H1 (cell line): ENCODE measurements around the gene ADGRG1. TPM values are rescaled to one million over a fixed set of nuclear protein-coding genes. Genes with fewer than 3 reads are reported as not detected.
"Not testable (repeated sequence)": the region's sequence is repeated elsewhere in the genome, so short reads cannot be mapped to it uniquely, and the experiment has no call there.

Source experiments
- CTCF ChIA-PET: fragments of 300-600 bp; sonication (Branson Sonifier 250); formaldehyde crosslinking; loops from one replicate; lab custom pipeline; 2021; ENCODE audit not compliant: partially characterized antibody; lab: Charles Lee
- POLR2A ChIA-PET: fragments of 300-600 bp; sonication (Branson Sonifier 250); formaldehyde crosslinking; loops from one replicate; lab custom pipeline; 2021; ENCODE audit warnings: inconsistent platforms; ENCODE audit not compliant: partially characterized antibody; lab: Charles Lee
- DNase-seq, 2 experiments: peaks; one replicate each; pipeline versions ENCODE4 v3.0.0 to v3.0.0-alpha.2; 2010 to 2022; ENCODE audit warnings: low spot score in 2 of 2, low read depth in 1 of 2, mixed read lengths in 1 of 2
- FAIRE-seq: peaks from 2 replicates; lab custom pipeline; 2011; peaks lifted over from hg19 to GRCh38; lab: Jason Lieb, UNC
- H2AFZ ChIP-seq: 2 replicates; pipeline ENCODE4 v1.8.1; 2012; ENCODE audit warnings: low read length, inconsistent platforms
- H2AK5ac ChIP-seq: 2 replicates; pipeline ENCODE4 v1.6.1; 2013; ENCODE audit warnings: low read depth, low read length
- H2BK120ac ChIP-seq: replicated peaks from 2 replicates; pipeline ENCODE3; 2013; ENCODE audit warnings: low read depth, low read length, inconsistent platforms
- H2BK12ac ChIP-seq: 2 replicates; pipeline ENCODE4 v1.6.1; 2013; ENCODE audit warnings: low read depth, low read length
- H2BK15ac ChIP-seq: 2 replicates; pipeline ENCODE4 v1.6.1; 2013; ENCODE audit warnings: low read length
- H2BK20ac ChIP-seq: 2 replicates; pipeline ENCODE4 v1.6.1; 2013; ENCODE audit warnings: low read length
- H2BK5ac ChIP-seq: 2 replicates; pipeline ENCODE4 v1.6.1; 2013; ENCODE audit warnings: low read depth, low read length
- H3K14ac ChIP-seq: 2 replicates; pipeline ENCODE4 v1.6.1; 2013; ENCODE audit warnings: inconsistent platforms; ENCODE audit not compliant: insufficient read length
- H3K18ac ChIP-seq: 2 replicates; pipeline ENCODE4 v1.6.1; 2013; ENCODE audit warnings: low read length; ENCODE audit errors: extremely low read depth
- H3K23ac ChIP-seq: 2 replicates; pipeline ENCODE4 v1.6.1; 2013; ENCODE audit warnings: inconsistent platforms; ENCODE audit not compliant: insufficient read length
- H3K23me2 ChIP-seq: 2 replicates; pipeline ENCODE4 v1.6.1; 2013; ENCODE audit warnings: low read depth, low read length
- H3K27ac ChIP-seq: 2 replicates; pipeline ENCODE4 v1.6.1; 2011; ENCODE audit warnings: low read depth, low read length, inconsistent platforms
- H3K27me3 ChIP-seq, 4 experiments: replicated peaks in 1 of 4; 1 replicate in 1 of 4; 2 replicates in 3 of 4; pipeline versions ENCODE4 v1.6.1 to v1.8.1; 2011 to 2013; ENCODE audit warnings: low read length in 3 of 4, mild to moderate bottlenecking in 3 of 4, inconsistent platforms in 2 of 4, mixed read lengths in 2 of 4, moderate library complexity in 1 of 4; ENCODE audit not compliant: control insufficient read depth in 3 of 4, insufficient read depth in 3 of 4; ENCODE audit errors: extremely low read depth in 1 of 4
- H3K36me3 ChIP-seq, 4 experiments: 2 replicates each; pipeline versions ENCODE4 v1.6.1 to v1.8.1; 2011 to 2013; ENCODE audit warnings: mild to moderate bottlenecking in 4 of 4, low read length in 3 of 4, moderate library complexity in 2 of 4, control low read depth in 1 of 4, inconsistent platforms in 1 of 4; ENCODE audit not compliant: insufficient read depth in 4 of 4, control insufficient read depth in 2 of 4
- H3K4ac ChIP-seq: replicated peaks from 2 replicates; pipeline ENCODE3; 2013; ENCODE audit warnings: low read length, low read depth, mixed read lengths, inconsistent platforms; ENCODE audit not compliant: insufficient read length
- H3K4me1 ChIP-seq, 4 experiments: replicated peaks in 1 of 4; 1 replicate in 1 of 4; 2 replicates in 3 of 4; pipeline versions ENCODE4 v1.6.1 to v1.8.1; 2011 to 2013; ENCODE audit warnings: low read length in 3 of 4, inconsistent platforms in 2 of 4, mixed read lengths in 1 of 4; ENCODE audit not compliant: insufficient read depth in 4 of 4, control insufficient read depth in 3 of 4
- H3K4me2 ChIP-seq, 2 experiments: 2 replicates each; pipeline versions ENCODE4 v1.6.1 to v1.8.1; 2011 to 2013; ENCODE audit warnings: low read depth in 2 of 2, low read length in 2 of 2, control low read depth in 1 of 2, inconsistent platforms in 1 of 2, mild to moderate bottlenecking in 1 of 2; ENCODE audit not compliant: insufficient read depth in 1 of 2
- H3K4me3 ChIP-seq, 4 experiments: fragments of 200-600, 300-600 bp in 1 of 4; sonication (generic), shearing (Covaris generic), sonication (Bioruptor Twin) in 1 of 4; 2 replicates each; pipeline versions ENCODE4 v1.5.1 to v1.8.1; 2011 to 2016; ENCODE audit warnings: low read length in 4 of 4, low read depth in 3 of 4, control low read depth in 2 of 4, inconsistent platforms in 2 of 4, mild to moderate bottlenecking in 2 of 4, mixed read lengths in 1 of 4, moderate library complexity in 1 of 4; ENCODE audit not compliant: insufficient read depth in 2 of 4; ENCODE audit errors: extremely low read depth in 1 of 4
- H3K56ac ChIP-seq: replicated peaks from 2 replicates; pipeline ENCODE3; 2013; ENCODE audit warnings: low read depth, mild to moderate bottlenecking, mixed read lengths, low read length, inconsistent platforms; ENCODE audit not compliant: insufficient read length
- H3K79me1 ChIP-seq: 2 replicates; pipeline ENCODE4 v1.6.1; 2013; ENCODE audit warnings: low read depth, low read length, control low read depth
- H3K79me2 ChIP-seq, 2 experiments: 2 replicates each; pipeline versions ENCODE4 v1.6.1 to v1.8.1; 2012 to 2013; ENCODE audit warnings: low read length in 2 of 2, mild to moderate bottlenecking in 2 of 2, inconsistent platforms in 1 of 2; ENCODE audit not compliant: insufficient read depth in 2 of 2, control insufficient read depth in 1 of 2
- H3K9ac ChIP-seq, 4 experiments: replicated peaks in 1 of 4; 1 replicate in 1 of 4; 2 replicates in 3 of 4; pipeline versions ENCODE4 v1.6.1 to v1.8.1; 2011 to 2013; ENCODE audit warnings: low read depth in 3 of 4, low read length in 3 of 4, control low read depth in 2 of 4, mild to moderate bottlenecking in 2 of 4, moderate library complexity in 2 of 4, inconsistent platforms in 1 of 4; ENCODE audit errors: extremely low read depth in 1 of 4
- H3K9me3 ChIP-seq, 2 experiments: 2 replicates each; pipeline versions ENCODE4 v1.6.1 to v1.8.1; 2012 to 2013; ENCODE audit warnings: mild to moderate bottlenecking in 2 of 2, moderate library complexity in 2 of 2, control low read depth in 1 of 2, inconsistent platforms in 1 of 2, low read depth in 1 of 2, low read length in 1 of 2, mixed read lengths in 1 of 2; ENCODE audit not compliant: insufficient read depth in 2 of 2
- H4K20me1 ChIP-seq, 2 experiments: replicated peaks in 1 of 2; 2 replicates each; pipeline versions ENCODE3 to v1.8.1; 2011 to 2013; ENCODE audit warnings: inconsistent platforms in 2 of 2, low read length in 2 of 2, mild to moderate bottlenecking in 1 of 2; ENCODE audit not compliant: insufficient read depth in 2 of 2, control insufficient read depth in 1 of 2
- H4K5ac ChIP-seq: 2 replicates; pipeline ENCODE4 v1.6.1; 2013; ENCODE audit warnings: low read length, low read depth, mixed read lengths, inconsistent platforms; ENCODE audit not compliant: insufficient read length
- H4K8ac ChIP-seq: 2 replicates; pipeline ENCODE4 v1.8.0; 2013; ENCODE audit warnings: mild to moderate bottlenecking, moderate library complexity, low read length, inconsistent platforms; ENCODE audit not compliant: insufficient read depth; ENCODE audit errors: extremely low read depth
- H4K91ac ChIP-seq: replicated peaks from 2 replicates; pipeline ENCODE3; 2013; ENCODE audit warnings: low read length, mixed read lengths, inconsistent platforms; ENCODE audit not compliant: insufficient read length
- WGBS, 2 experiments: shearing (Covaris generic) in 1 of 2; methylation state at CpG; one replicate each; pipeline versions ENCODE4 v1.1.6 to v1.1.7; 2013 to 2015; ENCODE audit warnings: low lambda C conversion rate in 2 of 2, mixed read lengths in 2 of 2, inconsistent platforms in 1 of 2, low coverage in 1 of 2, missing lambda C conversion rate in 1 of 2; ENCODE audit not compliant: insufficient replicate concordance in 2 of 2, insufficient coverage in 1 of 2, insufficient read length in 1 of 2; ENCODE audit errors: extremely low coverage in 1 of 2, missing lambda C conversion rate in 1 of 2; 5-methylcytosine and 5-hydroxymethylcytosine counted together
- polyA plus RNA-seq, 7 experiments: library from polyadenylated mRNA; depleted of rRNA in 3 of 7; stranded (reverse) in 5 of 7; unstranded in 2 of 7; fragments of >200 nt in 5 of 7; fragments of 200-250 nt in 2 of 7; gene quantifications; 1 replicate in 5 of 7; 2 replicates in 1 of 7; 4 replicates in 1 of 7; pipeline versions ENCODE4 v1.2.1 to v1.2.3, GENCODE V29; 2011 to 2013; ENCODE audit warnings: missing spikeins in 2 of 7, mixed read lengths in 2 of 7
- total RNA-seq: library from RNA; stranded (reverse); fragmentation: NEBNext Ultra II Directional; extraction: Animal tissue kit (Norgen Biotek cat#: 25700); gene quantifications from 2 replicates; pipeline ENCODE4 v1.2.1, GENCODE V29; 2021

ADGRG1 gene
- total and polyA plus RNA-seq, 2 of the 8 experiments (the other 6 are each of a cell fraction or from before 2014, with no cell fraction given), result 1.3 to 2.6 TPM

GRCh38 chr16:57596234-57596633 is 32.2 kb upstream of the ADGRG1 start:
- H3K4ac ChIP-seq, H4K91ac ChIP-seq, FAIRE-seq, H2BK15ac ChIP-seq, H3K79me1 ChIP-seq, H3K27me3 ChIP-seq, H2BK12ac ChIP-seq, H3K9me3 ChIP-seq, H3K27ac ChIP-seq, H3K4me2 ChIP-seq, H4K20me1 ChIP-seq, DNase-seq, H3K56ac ChIP-seq, H3K4me3 ChIP-seq, H3K14ac ChIP-seq, H3K9ac ChIP-seq, H2AFZ ChIP-seq, H2AK5ac ChIP-seq, H3K79me2 ChIP-seq, H2BK5ac ChIP-seq, H3K23me2 ChIP-seq, H3K36me3 ChIP-seq, H3K23ac ChIP-seq, H3K18ac ChIP-seq, H4K5ac ChIP-seq, H4K8ac ChIP-seq, POLR2A ChIA-PET, H3K4me1 ChIP-seq, H2BK120ac ChIP-seq, H2BK20ac ChIP-seq: not testable (repeated sequence)
- CTCF ChIA-PET, result interaction anchor here (0.6 to 9.0 kb wide), 5 partner anchors 10 to 51 kb away, joined by 3 to 122 read pairs (median 3); no protein-coding TSS in a partner anchor
- WGBS, 2 experiments, result 65% methylated on average over 4 of the region's 4 CpGs; no CpG with 5 or more reads in 1 of the 2 experiments
